Hepatocyte (in vitro differentiated cells): ENCODE results near the gene LRP1B. TPM values are rescaled to one million over a fixed set of nuclear protein-coding genes. Genes with fewer than 3 reads are reported as not detected.

Source experiments
- DNase-seq: peaks from one replicate; pipeline ENCODE4 v3.0.0-alpha.2; 2016; ENCODE audit warnings: low spot score
- H2AFZ ChIP-seq: fragments of 200-600 bp; sonication (generic); 2 replicates; pipeline ENCODE4 v1.6.0; 2016; ENCODE audit warnings: antibody characterized with exemption, mild to moderate bottlenecking
- H3K27ac ChIP-seq: fragments of 200-600 bp; sonication (generic); 2 replicates; pipeline ENCODE4 v1.5.1; 2016; ENCODE audit warnings: mild to moderate bottlenecking
- H3K27me3 ChIP-seq: fragments of 200-600 bp; sonication (generic); 2 replicates; pipeline ENCODE4 v1.6.1; 2016
- H3K36me3 ChIP-seq: fragments of 200-600 bp; sonication (generic); replicated peaks from 2 replicates; pipeline ENCODE4 v1.5.1; 2016; ENCODE audit warnings: low read depth; ENCODE audit not compliant: insufficient read depth
- H3K4me1 ChIP-seq: fragments of 200-600 bp; sonication (generic); 2 replicates; pipeline ENCODE4 v1.5.1; 2016; ENCODE audit warnings: mild to moderate bottlenecking, moderate library complexity; ENCODE audit not compliant: insufficient read depth
- H3K4me2 ChIP-seq: fragments of 200-600 bp; sonication (generic); 2 replicates; pipeline ENCODE4 v1.6.0; 2016
- H3K4me3 ChIP-seq: fragments of 200-600 bp; sonication (generic); 2 replicates; pipeline ENCODE4 v1.5.1; 2016; ENCODE audit warnings: mild to moderate bottlenecking
- H3K79me2 ChIP-seq: fragments of 200-600 bp; sonication (generic); 2 replicates; pipeline ENCODE4 v1.6.0; 2017; ENCODE audit warnings: mild to moderate bottlenecking
- H3K9me2 ChIP-seq: fragments of 200-600 bp; sonication (generic); replicated peaks from 2 replicates; pipeline ENCODE4 v1.6.0; 2017; ENCODE audit warnings: mild to moderate bottlenecking; ENCODE audit not compliant: insufficient read depth
- H3K9me3 ChIP-seq: fragments of 200-600 bp; sonication (generic); 2 replicates; pipeline ENCODE4 v1.5.1; 2016; ENCODE audit warnings: low read depth, mild to moderate bottlenecking
- H4K20me1 ChIP-seq: fragments of 200-600 bp; sonication (generic); 2 replicates; pipeline ENCODE4 v1.6.0; 2016; ENCODE audit warnings: mild to moderate bottlenecking; ENCODE audit not compliant: insufficient read depth, poor library complexity, severe bottlenecking
- CTCF ChIP-seq: fragments of 200-600 bp; sonication (generic); IDR thresholded peaks from 2 replicates; pipeline ENCODE4 v1.5.1; 2016; ENCODE audit warnings: antibody characterized with exemption, mild to moderate bottlenecking; ENCODE audit not compliant: poor library complexity
- EZH2 ChIP-seq: fragments of 200-600 bp; sonication (generic); IDR thresholded peaks from 2 replicates; pipeline ENCODE4 v1.6.1; 2016; ENCODE audit warnings: antibody characterized with exemption, mild to moderate bottlenecking, borderline replicate concordance
- EZH2phosphoT487 ChIP-seq: fragments of 200-600 bp; sonication (generic); IDR thresholded peaks from one replicate; pipeline ENCODE4 v1.6.1; 2018; ENCODE audit warnings: antibody characterized with exemption, mild to moderate bottlenecking, low read depth, moderate library complexity; ENCODE audit not compliant: unreplicated experiment, severe bottlenecking
- WGBS: methylation state at CpG from one replicate; pipeline ENCODE4 v1.1.6; 2016; ENCODE audit warnings: low lambda C conversion rate; ENCODE audit errors: missing lambda C conversion rate; 5-methylcytosine and 5-hydroxymethylcytosine counted together
- polyA plus RNA-seq: library from polyadenylated mRNA; unstranded; fragments of >200 nt; fragmentation: Nextera tagmentation; extraction: Ambion mirVana; gene quantifications from 2 replicates; pipeline ENCODE4 v1.2.1, GENCODE V29; 2016
- total RNA-seq: library from RNA; depleted of rRNA; stranded (reverse); fragments of >200 nt; gene quantifications from 2 replicates; pipeline ENCODE4 v1.2.3, GENCODE V29; 2014

LRP1B gene
- total and polyA plus RNA-seq, 2 experiments from 2014 or later, result 0.65 to 2.0 TPM

GRCh38 chr2:142140434-142140845, 9.6 kb upstream of the LRP1B start:
- Histone ChIP-seq H3K9me3 (no peaks in the 10 kb centered on the region), H3K4me3 (no peak overlapping the region), H3K27me3 (no peaks in the 10 kb centered on the region), H2AFZ (no peak overlapping the region), H3K79me2 (no peaks in the 10 kb centered on the region), H3K36me3 (no peaks in the 10 kb centered on the region), H3K27ac (no peak overlapping the region), H3K4me1 (no peaks in the 10 kb centered on the region), H4K20me1 (no peaks in the 10 kb centered on the region), H3K4me2 (no peak overlapping the region), H3K9me2 (no peaks in the 10 kb centered on the region)
- TF ChIP-seq EZH2 (no peak), CTCF (peak; percentile 77)
- peak; percentile 57 for DNase-seq
- WGBS, result 9% methylated on average over 2 of the region's 2 CpGs

GRCh38 chr2:142139384-142139783, 8.6 kb upstream of the LRP1B start:
- H3K4me2 ChIP-seq, result no peak overlapping the region
- no peaks in the 10 kb centered on the region for H3K9me3 ChIP-seq
- no peaks in the 10 kb centered on the region for H4K20me1 ChIP-seq
- H3K79me2 ChIP-seq, result no peaks in the 10 kb centered on the region
- TF ChIP-seq EZH2 (no peak), EZH2phosphoT487 (no peak), CTCF (no peak)
- no peaks in the 10 kb centered on the region for H3K36me3 ChIP-seq
- DNase-seq, result no peak
- H3K4me3 ChIP-seq, result no peak overlapping the region
- H3K9me2 ChIP-seq, result no peaks in the 10 kb centered on the region
- no peak overlapping the region for H3K27ac ChIP-seq
- WGBS, result 51% methylated on average over 4 of the region's 4 CpGs
- no peaks in the 10 kb centered on the region for H3K4me1 ChIP-seq
- H2AFZ ChIP-seq, result no peak overlapping the region
- no peaks in the 10 kb centered on the region for H3K27me3 ChIP-seq

GRCh38 chr2:142136571-142136970, 5.8 kb upstream of the LRP1B start:
- Histone ChIP-seq H3K27me3 (peaks cover 4% of the 10 kb centered on the region), H3K4me3 (no peak overlapping the region), H3K36me3 (no peaks in the 10 kb centered on the region), H3K4me1 (no peaks in the 10 kb centered on the region), H3K27ac (no peak overlapping the region), H3K9me3 (no peaks in the 10 kb centered on the region), H4K20me1 (no peaks in the 10 kb centered on the region), H3K79me2 (no peaks in the 10 kb centered on the region), H2AFZ (no peak overlapping the region), H3K4me2 (no peak overlapping the region), H3K9me2 (no peaks in the 10 kb centered on the region)
- TF ChIP-seq EZH2phosphoT487, result no peak
- no peak for TF ChIP-seq CTCF
- TF ChIP-seq EZH2, result no peak
- no peak for DNase-seq

- no peak for DNase-seq
- Histone ChIP-seq H3K4me2 (no peak overlapping the region), H3K79me2 (no peaks in the 10 kb centered on the region), H3K36me3 (no peaks in the 10 kb centered on the region), H2AFZ (no peak overlapping the region), H3K4me3 (no peak overlapping the region), H3K9me3 (no peaks in the 10 kb centered on the region), H3K4me1 (no peaks in the 10 kb centered on the region), H3K27ac (no peak overlapping the region), H3K9me2 (no peaks in the 10 kb centered on the region), H4K20me1 (no peaks in the 10 kb centered on the region), H3K27me3 (peaks cover 5% of the 10 kb centered on the region)
- TF ChIP-seq CTCF (no peak), EZH2 (no peak), EZH2phosphoT487 (no peak)
- WGBS, result 78% methylated on average over 3 of the region's 3 CpGs
These were observed 4.1 kb upstream of the LRP1B start for GRCh38 chr2:142134911-142135310.
